Measurements from ENCODE around the gene LRRC8C. TPM values are rescaled to one million over a fixed set of nuclear protein-coding genes. Genes with fewer than 3 reads are reported as not detected.

LRRC8C gene
- total and polyA plus RNA-seq, 2 of the 8 experiments (the other 6 are each of a cell fraction or from before 2014, with no cell fraction given): 1.1 to 2.1 TPM

DNA sequence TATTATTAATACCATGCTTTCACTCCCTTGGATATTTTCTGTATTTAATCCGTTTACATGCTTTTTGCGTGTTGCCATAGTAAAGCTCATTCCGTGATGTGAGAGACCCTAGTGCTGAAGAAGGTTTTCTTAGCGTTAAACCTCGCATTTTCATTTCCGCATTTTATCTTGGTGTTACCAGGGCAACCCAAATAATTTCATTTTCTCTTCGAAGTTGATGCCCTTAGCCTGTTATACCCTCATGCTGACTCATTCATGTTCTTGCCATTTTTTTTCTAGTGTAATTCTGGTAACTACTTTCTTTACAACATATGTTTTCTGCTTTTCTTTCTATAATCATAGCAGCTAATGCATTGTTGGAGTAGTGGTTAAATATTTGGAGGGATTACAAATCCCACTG lies 37.2 kb downstream of the LRRC8C start:
- Histone ChIP-seq H4K8ac (ENCODE audit: extremely low read depth, insufficient read depth, low read length) (no peak overlapping the region), H3K27ac (ENCODE audit: low read depth, low read length) (no peak overlapping the region), H3K79me2 (ENCODE audit: control insufficient read depth in 1 of 2, insufficient read depth in 2 of 2, low read length in 2 of 2) (no peaks in the 10 kb centered on the region), H3K4me3 (ENCODE audit: extremely low read depth in 1 of 4, insufficient read depth in 2 of 4, low read depth in 3 of 4, low read length in 4 of 4) (no peak overlapping the region), H3K4me1 (replicated peaks in 1 of 4; ENCODE audit: control insufficient read depth in 3 of 4, insufficient read depth in 4 of 4, low read length in 3 of 4) (no peaks in the 10 kb centered on the region), H3K18ac (ENCODE audit: extremely low read depth, low read length) (no peak overlapping the region), H3K36me3 (ENCODE audit: control insufficient read depth in 2 of 4, insufficient read depth in 4 of 4, low read length in 3 of 4) (no peaks in the 10 kb centered on the region), H3K27me3 (replicated peaks in 1 of 4; ENCODE audit: control insufficient read depth in 3 of 4, extremely low read depth in 1 of 4, insufficient read depth in 3 of 4, low read length in 3 of 4) (no peaks in the 10 kb centered on the region), H4K91ac (replicated peaks; ENCODE audit: insufficient read length, low read length) (no peak overlapping the region), H2AFZ (ENCODE audit: low read length) (no peak overlapping the region), H3K23me2 (ENCODE audit: low read depth, low read length) (no peaks in the 10 kb centered on the region), H3K23ac (ENCODE audit: insufficient read length) (no peak overlapping the region), H2BK15ac (ENCODE audit: low read length) (no peak overlapping the region), H4K20me1 (replicated peaks in 1 of 2; ENCODE audit: control insufficient read depth in 1 of 2, insufficient read depth in 2 of 2, low read length in 2 of 2) (peaks cover 0 to 2% of the 10 kb centered on the region in 2 experiments), H2BK12ac (ENCODE audit: low read depth, low read length) (no peak overlapping the region), H3K9me3 (ENCODE audit: insufficient read depth in 2 of 2, low read depth in 1 of 2, low read length in 1 of 2) (no peaks in the 10 kb centered on the region), H4K5ac (ENCODE audit: insufficient read length, low read depth, low read length) (no peak overlapping the region), H3K79me1 (ENCODE audit: low read depth, low read length) (no peaks in the 10 kb centered on the region), H3K4me2 (ENCODE audit: insufficient read depth in 1 of 2, low read depth in 2 of 2, low read length in 2 of 2) (no peak overlapping the region), H2BK5ac (ENCODE audit: low read depth, low read length) (no peak overlapping the region), H3K9ac (replicated peaks in 1 of 4; ENCODE audit: extremely low read depth in 1 of 4, low read depth in 3 of 4, low read length in 3 of 4) (no peak overlapping the region), H3K4ac (replicated peaks; ENCODE audit: insufficient read length, low read depth, low read length) (no peak overlapping the region), H2BK120ac (replicated peaks; ENCODE audit: low read depth, low read length) (no peak overlapping the region), H2AK5ac (ENCODE audit: low read depth, low read length) (no peak overlapping the region), H3K56ac (replicated peaks; ENCODE audit: insufficient read length, low read depth, low read length) (no peak overlapping the region), H3K14ac (ENCODE audit: insufficient read length) (no peak overlapping the region), H2BK20ac (ENCODE audit: low read length) (no peak overlapping the region)
- 90% methylated on average over 7 of the region's 7 CpGs; no CpG with 5 or more reads in 1 of the 2 experiments for WGBS, 2 experiments (ENCODE audit: extremely low coverage in 1 of 2, insufficient coverage in 1 of 2, insufficient read length in 1 of 2, insufficient replicate concordance in 2 of 2, low coverage in 1 of 2, low lambda C conversion rate in 2 of 2, missing lambda C conversion rate in 1 of 2)
- POLR2A ChIA-PET (ENCODE audit: partially characterized antibody): interaction anchor here (1.2 kb wide), 1 partner anchor 9 kb away, joined by 3 read pairs; no protein-coding TSS in a partner anchor
- CTCF ChIA-PET (ENCODE audit: partially characterized antibody): interaction anchor here (0.8 to 1.8 kb wide), 5 partner anchors 9 to 67 kb away, joined by 3 read pairs; no protein-coding TSS in a partner anchor
- DNase-seq (ENCODE audit: low read depth in 1 of 2, low spot score in 2 of 2): no peak
- FAIRE-seq: no peak
- no peak for TF ChIP-seq TCF12 (IDR thresholded peaks at IDR 0.05; ENCODE audit: low read depth, low read length)
- no peak for TF ChIP-seq YY1 (IDR thresholded peaks at IDR 0.05; ENCODE audit: low read depth, low read length)
- no peak for TF ChIP-seq JUN (IDR thresholded peaks at IDR 0.05; ENCODE audit: low read depth, low read length)
- TF ChIP-seq ZNF274 (IDR thresholded peaks at IDR 0.05; ENCODE audit: borderline replicate concordance, extremely low read depth, low read length): no peak
- TF ChIP-seq RBBP5 (IDR thresholded peaks at IDR 0.05; ENCODE audit: borderline replicate concordance, low read depth, low read length): no peak
- no peak for TF ChIP-seq SIX5 (IDR thresholded peaks at IDR 0.05; ENCODE audit: low read depth, low read length)
- TF ChIP-seq GTF2F1 (IDR thresholded peaks at IDR 0.05; ENCODE audit: borderline replicate concordance, low read depth, low read length): no peak
- no peak for TF ChIP-seq CHD1 (IDR thresholded peaks at IDR 0.05; ENCODE audit: low read depth, low read length)
- no peak for TF ChIP-seq ATF2 (IDR thresholded peaks at IDR 0.05; ENCODE audit: low read length)
- TF ChIP-seq SP2 (IDR thresholded peaks at IDR 0.05; ENCODE audit: low read length): no peak
- TF ChIP-seq GABPA (IDR thresholded peaks at IDR 0.05; ENCODE audit: borderline replicate concordance, insufficient read depth, low read length): no peak
- TF ChIP-seq FOSL1 (IDR thresholded peaks at IDR 0.05; ENCODE audit: insufficient read depth, low read depth, low read length): no peak
- TF ChIP-seq POLR2A (IDR thresholded peaks at IDR 0.05; ENCODE audit: control extremely low read depth in 1 of 2, low read depth in 2 of 2, low read length in 2 of 2): no peak
- TF ChIP-seq SUZ12 (IDR thresholded peaks at IDR 0.05; ENCODE audit: low read length): no peak

Measured in H1 (cell line).